Lower leg skin (tissue), 3 donors: ENCODE results near the gene DRD3.

Experiments used
- POLR2A ChIP-seq, 2 donors: fragments of 450-650 bp; IDR thresholded peaks; one replicate each; pipeline ENCODE4 v1.6.1; 2016 to 2017; ENCODE audit warnings: antibody characterized with exemption in 2 of 2, mild to moderate bottlenecking in 1 of 2, moderate library complexity in 1 of 2
- TF ChIP-seq, protein P1 (sequence below), 3 donors: fragments of 450-650 bp; IDR thresholded peaks; one replicate each; pipeline ENCODE4 v1.5.1; 2016; ENCODE audit warnings: antibody characterized with exemption in 3 of 3, mild to moderate bottlenecking in 3 of 3, moderate library complexity in 2 of 3

DNA sequence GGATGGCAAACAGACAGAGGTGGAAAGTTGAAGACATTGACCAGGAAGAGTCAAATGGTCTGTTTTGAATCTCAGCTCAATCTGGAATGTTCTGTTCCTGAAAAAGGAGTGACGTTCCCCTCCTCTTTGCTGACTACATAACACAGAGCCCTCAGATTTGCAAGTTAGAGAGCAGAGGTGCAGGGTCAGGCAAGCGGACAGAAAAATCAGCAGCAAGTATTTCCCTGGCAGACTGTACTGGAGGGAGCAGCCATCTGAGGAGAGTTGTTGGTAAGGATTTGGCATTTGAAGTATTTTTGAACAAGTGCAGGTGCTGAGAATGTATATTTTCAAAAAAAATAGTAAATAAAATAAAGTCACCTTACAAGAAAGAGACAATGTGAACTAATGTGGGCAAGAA, 40.9 kb upstream of the DRD3 start:
- TF ChIP-seq, protein P1, sequence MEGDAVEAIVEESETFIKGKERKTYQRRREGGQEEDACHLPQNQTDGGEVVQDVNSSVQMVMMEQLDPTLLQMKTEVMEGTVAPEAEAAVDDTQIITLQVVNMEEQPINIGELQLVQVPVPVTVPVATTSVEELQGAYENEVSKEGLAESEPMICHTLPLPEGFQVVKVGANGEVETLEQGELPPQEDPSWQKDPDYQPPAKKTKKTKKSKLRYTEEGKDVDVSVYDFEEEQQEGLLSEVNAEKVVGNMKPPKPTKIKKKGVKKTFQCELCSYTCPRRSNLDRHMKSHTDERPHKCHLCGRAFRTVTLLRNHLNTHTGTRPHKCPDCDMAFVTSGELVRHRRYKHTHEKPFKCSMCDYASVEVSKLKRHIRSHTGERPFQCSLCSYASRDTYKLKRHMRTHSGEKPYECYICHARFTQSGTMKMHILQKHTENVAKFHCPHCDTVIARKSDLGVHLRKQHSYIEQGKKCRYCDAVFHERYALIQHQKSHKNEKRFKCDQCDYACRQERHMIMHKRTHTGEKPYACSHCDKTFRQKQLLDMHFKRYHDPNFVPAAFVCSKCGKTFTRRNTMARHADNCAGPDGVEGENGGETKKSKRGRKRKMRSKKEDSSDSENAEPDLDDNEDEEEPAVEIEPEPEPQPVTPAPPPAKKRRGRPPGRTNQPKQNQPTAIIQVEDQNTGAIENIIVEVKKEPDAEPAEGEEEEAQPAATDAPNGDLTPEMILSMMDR (IDR thresholded peaks at IDR 0.05), result no peak
- no peak for TF ChIP-seq POLR2A (IDR thresholded peaks at IDR 0.05)
